Endodermal cell (in vitro differentiated cells): Measurements from ENCODE around the gene STARD8. TPM values are rescaled to one million over a fixed set of nuclear protein-coding genes. Genes with fewer than 3 reads are reported as not detected.
"Not testable (repeated sequence)": the region's sequence is repeated elsewhere in the genome, so short reads cannot be mapped to it uniquely, and the experiment has no call there.

Experiments
- DNase-seq: peaks from one replicate; pipeline ENCODE4 v3.0.0-alpha.2; 2017
- H3K27ac ChIP-seq: 2 replicates; pipeline ENCODE4 v1.5.1; 2013; ENCODE audit warnings: mild to moderate bottlenecking, low read depth, low read length, moderate library complexity
- H3K27me3 ChIP-seq: 2 replicates; pipeline ENCODE4 v1.6.1; 2013; ENCODE audit warnings: mild to moderate bottlenecking, low read length, moderate library complexity; ENCODE audit not compliant: insufficient read depth, control insufficient read depth, poor library complexity, severe bottlenecking
- H3K36me3 ChIP-seq: 2 replicates; pipeline ENCODE4 v1.7.0; 2013; ENCODE audit warnings: mild to moderate bottlenecking, low read length, moderate library complexity; ENCODE audit not compliant: control insufficient read depth, insufficient read depth
- H3K4me1 ChIP-seq: one replicate; pipeline ENCODE4 v1.7.0; 2013; ENCODE audit warnings: low read length; ENCODE audit not compliant: control insufficient read depth, insufficient read depth
- H3K4me3 ChIP-seq: 2 replicates; pipeline ENCODE4 v1.5.1; 2013; ENCODE audit warnings: mild to moderate bottlenecking, low read length, moderate library complexity
- H3K9ac ChIP-seq: 2 replicates; pipeline ENCODE4 v1.6.1; 2013; ENCODE audit warnings: mild to moderate bottlenecking, low read length, moderate library complexity; ENCODE audit not compliant: poor library complexity, severe bottlenecking; ENCODE audit errors: extremely low read depth
- H3K9me3 ChIP-seq: 2 replicates; pipeline ENCODE4 v1.6.1; 2013; ENCODE audit warnings: mild to moderate bottlenecking, low read length, moderate library complexity; ENCODE audit not compliant: control insufficient read depth
- H3K27ac Mint-ChIP-seq: 2 replicates; pipeline ENCODE4 v1.8.0; 2020; ENCODE audit warnings: mixed read lengths
- H3K27me3 Mint-ChIP-seq: 2 replicates; pipeline ENCODE4 v1.8.0; 2021; ENCODE audit warnings: mild to moderate bottlenecking, mixed read lengths; ENCODE audit not compliant: insufficient read depth
- H3K36me3 Mint-ChIP-seq: 2 replicates; pipeline ENCODE4 v1.8.0; 2020; ENCODE audit warnings: low read depth, mixed read lengths
- H3K4me1 Mint-ChIP-seq: 2 replicates; pipeline ENCODE4 v1.8.0; 2020; ENCODE audit warnings: mixed read lengths
- H3K4me3 Mint-ChIP-seq: 2 replicates; pipeline ENCODE4 v1.8.0; 2020; ENCODE audit warnings: mild to moderate bottlenecking, moderate library complexity, mixed read lengths
- H3K9me3 Mint-ChIP-seq: 2 replicates; pipeline ENCODE4 v1.8.0; 2020; ENCODE audit warnings: mild to moderate bottlenecking, mixed read lengths
- WGBS, 2 experiments: methylation state at CpG; one replicate each; pipeline versions ENCODE4 v1.1.5 to v1.1.7; 2013; ENCODE audit warnings: missing lambda C conversion rate in 2 of 2, mixed read lengths in 1 of 2; ENCODE audit not compliant: insufficient coverage in 1 of 2, insufficient read length in 1 of 2; 5-methylcytosine and 5-hydroxymethylcytosine counted together
- total RNA-seq, 2 donors: library from RNA; stranded (reverse); fragmentation: NEBNext Ultra II Directional in 1 of 2; extraction: Animal tissue kit (Norgen Biotek cat#: 25700) in 1 of 2; gene quantifications; 2 replicates in 1 of 2; 3 replicates in 1 of 2; pipeline ENCODE4 v1.2.1, GENCODE V29; 2021
- TF ChIP-seq, protein P1 (sequence below): fragments of 200-600 bp; sonication (generic); conservative IDR thresholded peaks from 2 replicates; pipeline ENCODE4 v1.5.0; 2021; ENCODE audit warnings: antibody characterized with exemption, mild to moderate bottlenecking

STARD8 gene
- total RNA-seq, 2 donors from 2014 or later, result 1.5 to 1.8 TPM

DNA sequence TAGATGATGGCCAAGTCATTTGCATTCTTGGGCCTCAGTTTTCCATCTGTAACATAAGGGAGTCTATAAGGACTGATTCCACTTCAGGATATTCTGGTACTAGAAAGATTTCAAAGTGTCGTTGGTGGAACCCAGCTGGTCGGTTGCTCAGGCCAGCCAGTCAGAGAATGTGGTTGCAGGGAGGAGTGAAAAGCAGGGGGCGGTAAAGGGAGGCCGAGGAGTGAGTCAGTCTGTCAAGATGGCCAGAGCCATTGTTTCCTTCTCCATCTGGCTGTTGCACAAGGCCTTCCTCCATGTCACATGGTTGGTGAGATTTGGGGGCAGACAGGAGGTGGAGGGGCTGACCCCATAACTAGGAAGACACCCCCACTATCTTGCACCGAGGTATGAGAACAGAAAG is 38.2 kb downstream of the STARD8 start:
- peak; percentile 78 for DNase-seq
- H3K36me3 Mint-ChIP-seq, result no peaks in the 10 kb centered on the region
- peak overlapping the region; percentile 37 for H3K4me3 Mint-ChIP-seq
- H3K4me1 Mint-ChIP-seq, result no peaks in the 10 kb centered on the region
- Histone ChIP-seq H3K4me1 (no peaks in the 10 kb centered on the region), H3K36me3 (no peaks in the 10 kb centered on the region), H3K4me3 (no peak overlapping the region), H3K27ac (no peak overlapping the region), H3K9me3 (no peaks in the 10 kb centered on the region), H3K9ac (no peak overlapping the region), H3K27me3 (no peaks in the 10 kb centered on the region)
- peaks cover 56% of the 10 kb centered on the region for H3K9me3 Mint-ChIP-seq
- WGBS, 2 experiments, result 52% methylated on average over 5 of the region's 5 CpGs; no CpG with 5 or more reads in 1 of the 2 experiments
- no peak overlapping the region for H3K27ac Mint-ChIP-seq
- H3K27me3 Mint-ChIP-seq, result peaks cover 12% of the 10 kb centered on the region
- TF ChIP-seq, protein P1, sequence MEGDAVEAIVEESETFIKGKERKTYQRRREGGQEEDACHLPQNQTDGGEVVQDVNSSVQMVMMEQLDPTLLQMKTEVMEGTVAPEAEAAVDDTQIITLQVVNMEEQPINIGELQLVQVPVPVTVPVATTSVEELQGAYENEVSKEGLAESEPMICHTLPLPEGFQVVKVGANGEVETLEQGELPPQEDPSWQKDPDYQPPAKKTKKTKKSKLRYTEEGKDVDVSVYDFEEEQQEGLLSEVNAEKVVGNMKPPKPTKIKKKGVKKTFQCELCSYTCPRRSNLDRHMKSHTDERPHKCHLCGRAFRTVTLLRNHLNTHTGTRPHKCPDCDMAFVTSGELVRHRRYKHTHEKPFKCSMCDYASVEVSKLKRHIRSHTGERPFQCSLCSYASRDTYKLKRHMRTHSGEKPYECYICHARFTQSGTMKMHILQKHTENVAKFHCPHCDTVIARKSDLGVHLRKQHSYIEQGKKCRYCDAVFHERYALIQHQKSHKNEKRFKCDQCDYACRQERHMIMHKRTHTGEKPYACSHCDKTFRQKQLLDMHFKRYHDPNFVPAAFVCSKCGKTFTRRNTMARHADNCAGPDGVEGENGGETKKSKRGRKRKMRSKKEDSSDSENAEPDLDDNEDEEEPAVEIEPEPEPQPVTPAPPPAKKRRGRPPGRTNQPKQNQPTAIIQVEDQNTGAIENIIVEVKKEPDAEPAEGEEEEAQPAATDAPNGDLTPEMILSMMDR, result peak; percentile 35

DNA sequence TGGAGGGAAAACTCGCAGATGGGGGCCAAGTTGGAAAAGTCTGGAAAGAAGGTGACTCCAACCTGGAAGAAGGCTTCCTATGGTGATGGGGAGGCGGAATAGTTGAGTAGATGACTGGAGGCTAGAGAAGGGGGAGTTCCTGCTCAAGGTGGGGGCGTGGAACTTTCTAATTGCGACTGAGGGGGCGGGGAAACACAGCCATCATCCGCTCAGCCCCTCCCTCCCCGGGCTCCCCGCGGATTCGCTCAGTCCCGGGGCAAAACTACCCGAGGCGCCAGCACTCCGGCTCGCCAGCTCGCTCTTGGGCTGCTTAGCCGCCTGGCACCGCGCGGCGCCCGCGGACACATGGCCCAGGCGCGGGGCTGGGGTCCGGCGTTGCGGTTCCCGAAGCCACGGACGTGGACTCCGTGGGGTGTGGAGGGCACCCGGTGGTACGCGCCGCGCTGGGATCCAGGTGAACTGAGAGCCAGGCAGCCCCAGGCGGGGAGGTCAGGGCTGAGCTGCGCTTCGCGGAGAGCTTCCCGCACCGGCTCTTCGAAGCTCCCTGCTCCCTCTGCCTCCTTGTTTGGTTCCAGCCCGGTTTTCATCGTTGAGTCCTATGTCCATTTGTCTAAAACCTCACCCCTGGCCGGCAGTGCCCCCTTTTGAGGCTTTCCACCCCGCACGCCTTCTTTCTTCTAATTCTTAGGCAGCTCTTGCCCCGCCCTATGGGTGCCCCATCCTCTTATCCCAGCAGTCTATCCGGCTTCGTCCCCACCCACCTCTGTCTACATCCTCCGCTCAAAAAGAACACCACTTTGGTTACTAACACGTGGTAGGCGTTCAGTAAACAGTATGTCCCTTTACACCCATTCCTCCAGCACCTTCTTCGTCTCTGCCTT is 38.9 kb downstream of the STARD8 start:
- Histone ChIP-seq H3K9me3 (no peaks in the 10 kb centered on the region), H3K4me3 (no peak overlapping the region), H3K27ac (no peak overlapping the region), H3K9ac (no peak overlapping the region), H3K36me3 (no peaks in the 10 kb centered on the region), H3K27me3 (no peaks in the 10 kb centered on the region), H3K4me1 (no peaks in the 10 kb centered on the region)
- DNase-seq, result peak; percentile 85
- Mint-ChIP-seq H3K4me1 (no peaks in the 10 kb centered on the region), H3K36me3 (no peaks in the 10 kb centered on the region), H3K27ac (no peak overlapping the region), H3K9me3 (peaks cover 58% of the 10 kb centered on the region), H3K27me3 (peaks cover 12% of the 10 kb centered on the region), H3K4me3 (peak overlapping the region; percentile 37)
- 7 to 17% methylated on average over 10 to 55 of the region's 56 CpGs for WGBS, 2 experiments
- TF ChIP-seq, protein P1, result no peak

DNA sequence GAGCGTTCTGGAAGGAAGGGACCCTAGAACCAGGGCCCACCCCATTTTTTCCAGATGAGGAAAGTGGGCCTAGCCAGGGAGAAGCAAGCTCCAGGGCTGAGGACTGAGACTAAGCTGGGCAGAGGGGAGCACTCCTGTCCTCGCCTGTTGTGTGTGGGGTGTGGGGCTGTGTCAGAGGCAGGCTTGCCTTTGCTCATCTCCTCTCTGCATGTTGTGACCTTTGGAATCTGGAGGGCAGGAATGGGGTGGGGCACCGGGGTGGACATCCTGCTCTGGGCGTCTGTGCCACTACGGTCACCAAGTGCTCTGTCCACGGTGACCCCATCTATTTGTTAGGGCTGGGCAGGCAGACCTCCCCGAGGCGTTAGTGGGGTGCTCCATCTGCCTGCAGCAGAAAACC is 41.5 kb downstream of the STARD8 start:
- 80% methylated on average over 1 of the region's 8 CpGs; no CpG with 5 or more reads in 1 of the 2 experiments for WGBS, 2 experiments
- peaks cover 62% of the 10 kb centered on the region for H3K9me3 Mint-ChIP-seq
- H3K4me1 ChIP-seq, result not testable (repeated sequence)

More for the DNA sequence above, 41.5 kb downstream of the STARD8 start:
- H3K9ac ChIP-seq, DNase-seq, H3K36me3 ChIP-seq, H3K4me3 ChIP-seq, H3K4me3 Mint-ChIP-seq, H3K9me3 ChIP-seq, H3K27ac Mint-ChIP-seq, H3K36me3 Mint-ChIP-seq, H3K4me1 Mint-ChIP-seq, H3K27ac ChIP-seq, H3K27me3 ChIP-seq: not testable (repeated sequence)
- H3K27me3 Mint-ChIP-seq, result peaks cover 17% of the 10 kb centered on the region
